Activated CD4-positive, alpha-beta T cell treated with anti-CD3 and anti-CD28 coated beads, Interleukin-10, Interleukin-2, amounts not matched to agents 100 ng/mL and 50 ng/mL, durations not matched to agents 16 hours and 8 hours (primary cell): ENCODE results near the gene PLEKHO2.

Experiments
- DNase-seq: peaks from one replicate; pipeline ENCODE4 v3.0.0-alpha.2; 2020

Gene PLEKHO2

GRCh38 chr15:64857421-64857820, 15.7 kb downstream of the PLEKHO2 start:
- no peak for DNase-seq

- DNase-seq, result no peak
These were observed 16.4 kb downstream of the PLEKHO2 start for GRCh38 chr15:64858021-64858575.

GRCh38 chr15:64859226-64859625, 17.5 kb downstream of the PLEKHO2 start:
- no peak for DNase-seq

GRCh38 chr15:64861331-64861730, 19.6 kb downstream of the PLEKHO2 start:
- no peak for DNase-seq

- DNase-seq, result no peak
These were observed 20.2 kb downstream of the PLEKHO2 start for GRCh38 chr15:64861960-64862359.

GRCh38 chr15:64862408-64862807, 20.7 kb downstream of the PLEKHO2 start:
- no peak for DNase-seq

- DNase-seq, result no peak
These were observed 22.4 kb downstream of the PLEKHO2 start for GRCh38 chr15:64864068-64864467.

GRCh38 chr15:64865126-64865997, 23.6 kb downstream of the PLEKHO2 start:
- no peak for DNase-seq

- no peak for DNase-seq
These were observed 24.3 kb downstream of the PLEKHO2 start for GRCh38 chr15:64865998-64866520.

GRCh38 chr15:64869501-64869900, 27.8 kb downstream of the PLEKHO2 start:
- DNase-seq, result no peak

GRCh38 chr15:64870353-64870752, 28.6 kb downstream of the PLEKHO2 start:
- no peak for DNase-seq

GRCh38 chr15:64875641-64876223, 34.0 kb downstream of the PLEKHO2 start:
- no peak for DNase-seq

- DNase-seq, result peak; percentile 27
These were observed 35.7 kb downstream of the PLEKHO2 start for GRCh38 chr15:64877435-64877834.

- DNase-seq, result no peak
These were observed 37.0 kb downstream of the PLEKHO2 start for GRCh38 chr15:64878705-64879104.

- DNase-seq, result peak; percentile 86
These were observed 41.4 kb downstream of the PLEKHO2 start for GRCh38 chr15:64883100-64883581.

- DNase-seq, result peak; percentile 81
These were observed 42.3 kb downstream of the PLEKHO2 start for GRCh38 chr15:64883997-64884511.

- DNase-seq, result no peak
These were observed 43.0 kb downstream of the PLEKHO2 start for GRCh38 chr15:64884679-64885078.

GRCh38 chr15:64888336-64888735, 46.6 kb downstream of the PLEKHO2 start:
- no peak for DNase-seq

- DNase-seq, result peak; percentile 31
These were observed 49.8 kb downstream of the PLEKHO2 start for GRCh38 chr15:64891561-64891960.

GRCh38 chr15:64892847-64893403, 51.2 kb downstream of the PLEKHO2 start:
- DNase-seq, result peak; percentile 61

- DNase-seq, result peak; percentile 100
These were observed 52.0 kb downstream of the PLEKHO2 start for GRCh38 chr15:64893481-64894394.
